Muscle layer of duodenum (tissue), 2 donors: ENCODE results near the gene SDK1.

Source experiments
- H3K27ac ChIP-seq: one replicate; pipeline ENCODE4 v1.7.0; 2013; ENCODE audit warnings: mild to moderate bottlenecking, low read length
- H3K27me3 ChIP-seq: one replicate; pipeline ENCODE4 v1.7.0; 2013; ENCODE audit warnings: low read depth, mild to moderate bottlenecking, control low read depth, low read length
- H3K36me3 ChIP-seq, 2 donors: one replicate each; pipeline ENCODE4 v1.7.0; 2013; ENCODE audit warnings: low read length in 2 of 2, control low read depth in 1 of 2, mild to moderate bottlenecking in 1 of 2; ENCODE audit not compliant: insufficient read depth in 2 of 2, control insufficient read depth in 1 of 2
- H3K4me1 ChIP-seq, 2 donors: one replicate each; pipeline ENCODE4 v1.7.0; 2013; ENCODE audit warnings: low read length in 2 of 2, mild to moderate bottlenecking in 2 of 2, control low read depth in 1 of 2, moderate library complexity in 1 of 2; ENCODE audit not compliant: insufficient read depth in 2 of 2, control insufficient read depth in 1 of 2
- H3K4me3 ChIP-seq, 2 donors: one replicate each; pipeline ENCODE4 v1.7.0; 2013; ENCODE audit warnings: low read length in 2 of 2, low read depth in 1 of 2, mild to moderate bottlenecking in 1 of 2
- H3K9me3 ChIP-seq, 2 donors: one replicate each; pipeline ENCODE4 v1.7.0; 2013; ENCODE audit warnings: low read length in 2 of 2, control low read depth in 1 of 2, mild to moderate bottlenecking in 1 of 2; ENCODE audit not compliant: control insufficient read depth in 1 of 2
- donor health status: healthy.

The SDK1 gene

DNA sequence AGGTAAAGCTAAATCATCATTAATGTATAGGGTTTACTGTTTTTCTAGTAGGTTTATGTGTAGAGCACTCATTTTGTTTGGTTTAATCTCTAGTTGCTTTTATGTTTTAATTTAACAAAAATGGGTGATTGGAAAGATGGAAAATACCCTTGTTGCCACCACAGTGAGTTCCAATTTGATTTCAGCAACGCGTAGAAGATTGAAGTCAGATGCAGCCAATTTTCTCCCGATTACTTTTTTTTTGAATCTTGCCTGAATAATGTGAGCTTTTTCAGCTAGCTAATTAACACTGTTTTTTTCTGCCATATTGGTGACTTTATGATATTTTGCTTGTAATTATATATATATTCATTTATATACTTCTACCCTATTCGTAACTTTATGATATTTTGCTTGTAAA is 293.8 kb downstream of the SDK1 start:
- H3K27me3 ChIP-seq, result no peaks in the 10 kb centered on the region
- H3K36me3 ChIP-seq, result no peaks in the 10 kb centered on the region
- H3K4me3 ChIP-seq, result no peak overlapping the region
- H3K9me3 ChIP-seq, result no peaks in the 10 kb centered on the region
- H3K27ac ChIP-seq, result no peak overlapping the region
- H3K4me1 ChIP-seq, result no peaks in the 10 kb centered on the region

DNA sequence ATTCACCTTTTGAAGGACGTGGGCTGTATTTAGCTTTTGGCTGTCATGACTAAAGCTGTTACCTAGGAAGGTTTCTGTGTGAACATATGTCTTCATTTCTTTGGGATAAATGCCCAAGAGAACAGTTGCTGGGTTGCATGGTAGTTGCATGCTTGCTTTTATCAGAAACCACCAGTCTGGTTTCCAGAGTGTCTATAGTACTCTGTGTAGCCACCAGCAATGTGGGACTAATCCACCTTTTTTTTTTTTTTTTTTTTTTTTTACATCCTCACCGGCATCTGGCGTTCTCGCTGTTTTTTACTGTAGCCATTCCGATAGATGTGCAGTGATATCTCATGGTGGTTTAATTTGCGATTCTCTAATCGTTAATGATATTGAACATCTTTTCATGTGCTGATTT is 297.8 kb downstream of the SDK1 start:
- Histone ChIP-seq H3K36me3 (no peaks in the 10 kb centered on the region), H3K4me3 (no peak overlapping the region), H3K27ac (no peak overlapping the region), H3K27me3 (no peaks in the 10 kb centered on the region), H3K4me1 (no peaks in the 10 kb centered on the region), H3K9me3 (no peaks in the 10 kb centered on the region)

DNA sequence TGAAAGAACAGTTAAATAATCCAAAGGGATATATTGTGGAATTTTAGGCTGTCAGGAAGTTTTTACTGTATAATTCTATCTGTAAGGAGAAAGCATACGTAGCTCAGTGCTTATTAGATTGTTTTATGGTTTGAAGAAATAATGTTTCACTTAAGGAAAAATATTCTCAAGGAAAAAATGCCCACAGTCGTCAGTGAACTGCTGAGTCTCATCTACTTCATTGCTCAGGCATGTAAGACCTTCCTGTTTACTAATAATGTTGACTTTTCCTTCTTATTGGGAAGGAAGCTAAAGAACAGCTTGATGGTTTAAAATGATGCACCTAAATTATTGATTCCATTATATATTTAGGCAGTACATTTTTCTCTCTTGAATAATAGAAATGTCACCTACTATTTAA is 304.2 kb downstream of the SDK1 start:
- Histone ChIP-seq H3K4me3 (no peak overlapping the region), H3K27ac (no peak overlapping the region), H3K9me3 (no peaks in the 10 kb centered on the region), H3K4me1 (no peaks in the 10 kb centered on the region), H3K36me3 (no peaks in the 10 kb centered on the region), H3K27me3 (no peaks in the 10 kb centered on the region)

DNA sequence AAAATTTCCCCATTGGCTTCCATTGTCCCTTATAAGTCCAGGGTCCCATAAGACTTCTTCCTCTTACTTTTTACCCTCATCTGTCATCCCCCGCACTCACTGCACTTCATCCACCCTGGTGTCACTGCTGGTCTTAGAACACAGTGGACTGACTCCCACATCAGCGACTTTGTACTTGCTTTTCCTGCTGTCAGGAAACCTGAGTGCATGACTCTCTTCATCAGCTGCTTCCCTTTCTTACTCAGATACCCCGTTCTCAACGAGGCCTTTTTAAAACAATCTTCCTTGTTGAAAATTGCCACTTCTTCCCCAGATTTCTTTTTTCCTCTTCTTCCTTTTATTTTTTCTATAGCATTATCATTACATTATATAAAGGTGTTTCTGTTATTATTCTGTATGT is 305.4 kb downstream of the SDK1 start:
- no peak overlapping the region for H3K27ac ChIP-seq
- H3K4me3 ChIP-seq, result no peak overlapping the region
- H3K27me3 ChIP-seq, result no peaks in the 10 kb centered on the region
- H3K9me3 ChIP-seq, result no peaks in the 10 kb centered on the region
- H3K4me1 ChIP-seq, result no peaks in the 10 kb centered on the region
- no peaks in the 10 kb centered on the region for H3K36me3 ChIP-seq

DNA sequence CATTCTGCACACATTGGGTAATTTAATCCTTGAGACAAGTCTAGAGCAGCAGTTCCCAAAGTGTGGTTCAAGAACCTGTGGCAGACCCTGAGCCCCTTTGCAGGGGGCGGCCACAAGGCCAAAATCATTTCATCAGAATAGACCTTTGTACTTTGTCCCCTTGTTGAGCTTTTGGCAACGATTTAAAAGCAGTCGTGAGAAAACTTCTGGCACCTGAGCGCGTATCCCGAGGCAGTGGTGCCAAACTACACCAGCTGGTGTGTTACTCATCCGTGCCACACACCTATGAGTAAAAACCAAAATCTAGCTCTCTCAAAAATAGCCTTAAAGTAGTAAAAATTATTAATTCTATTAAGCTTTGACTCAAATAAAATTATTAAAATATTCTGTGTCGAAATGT is 306.8 kb downstream of the SDK1 start:
- Histone ChIP-seq H3K9me3 (no peaks in the 10 kb centered on the region), H3K4me1 (no peaks in the 10 kb centered on the region), H3K27me3 (no peaks in the 10 kb centered on the region), H3K27ac (no peak overlapping the region), H3K4me3 (no peak overlapping the region), H3K36me3 (no peaks in the 10 kb centered on the region)

DNA sequence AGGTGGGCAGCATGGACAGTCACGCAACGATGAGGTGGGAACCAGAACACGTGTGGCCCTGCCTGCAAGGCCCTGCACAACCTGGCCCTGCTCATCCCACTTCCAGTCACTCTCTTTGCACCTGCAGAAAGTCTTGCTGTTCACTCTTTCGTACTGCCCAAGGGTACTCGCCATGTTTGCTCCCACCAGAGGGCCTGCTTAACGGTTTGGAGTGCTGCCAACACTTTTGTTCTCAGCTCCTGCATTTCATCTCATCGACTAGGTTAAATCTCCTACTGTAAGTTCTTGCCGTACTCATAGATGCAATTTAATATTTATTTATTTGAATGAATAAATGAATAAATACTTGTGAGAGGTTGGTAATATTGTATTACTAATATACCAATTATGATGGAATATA is 315.3 kb downstream of the SDK1 start:
- Histone ChIP-seq H3K27ac (no peak overlapping the region), H3K4me1 (no peaks in the 10 kb centered on the region), H3K4me3 (no peak overlapping the region), H3K36me3 (no peaks in the 10 kb centered on the region), H3K9me3 (peaks cover 0 to 2% of the 10 kb centered on the region in 2 donors), H3K27me3 (no peaks in the 10 kb centered on the region)

DNA sequence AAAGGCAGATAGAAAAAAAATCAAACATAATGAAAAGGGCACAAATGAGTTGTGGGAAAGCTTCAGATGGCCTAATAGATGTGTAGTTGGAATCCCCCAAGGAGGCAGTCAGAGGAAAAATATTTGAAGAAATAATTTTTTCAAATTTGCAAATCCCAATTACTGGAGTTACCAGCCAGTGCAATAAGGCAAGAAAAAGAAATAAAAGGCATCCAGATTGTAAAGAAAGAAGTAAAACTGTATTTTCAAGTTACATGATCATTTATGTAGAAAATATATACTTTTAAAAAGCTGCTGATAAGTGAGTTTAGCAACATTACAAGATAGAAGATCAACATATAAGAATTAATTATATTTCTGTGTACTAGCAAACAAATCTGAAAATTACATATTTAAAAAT is 329.0 kb downstream of the SDK1 start:
- no peaks in the 10 kb centered on the region for H3K27me3 ChIP-seq
- no peak overlapping the region for H3K27ac ChIP-seq
- H3K4me1 ChIP-seq, result no peaks in the 10 kb centered on the region

DNA sequence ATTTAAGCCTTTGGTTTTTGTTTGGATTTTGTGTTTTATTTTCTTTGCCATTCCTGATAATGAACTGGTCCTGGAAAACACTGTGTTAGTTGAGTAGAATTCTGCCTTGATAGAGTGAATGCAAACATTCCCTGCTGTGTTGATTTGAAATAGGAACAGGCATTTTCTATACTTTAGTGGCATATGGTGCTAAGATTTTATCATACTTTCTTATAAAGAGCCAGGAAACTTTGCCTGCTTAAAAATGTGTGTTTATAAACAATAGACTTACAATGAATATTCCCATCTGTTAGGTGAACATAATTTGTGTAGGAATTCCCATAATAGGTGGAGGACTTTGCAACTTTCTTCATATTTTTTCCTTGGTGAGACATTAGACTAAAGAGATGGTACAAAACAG is 333.3 kb downstream of the SDK1 start:
- H3K27me3 ChIP-seq, result no peaks in the 10 kb centered on the region
- no peaks in the 10 kb centered on the region for H3K4me1 ChIP-seq
- peaks cover 0 to 8% of the 10 kb centered on the region in 2 donors for H3K9me3 ChIP-seq
- H3K36me3 ChIP-seq, result no peaks in the 10 kb centered on the region
- H3K4me3 ChIP-seq, result no peak overlapping the region
- H3K27ac ChIP-seq, result no peak overlapping the region

More for the DNA sequence above, 329.0 kb downstream of the SDK1 start:
- H3K36me3 ChIP-seq, result no peaks in the 10 kb centered on the region
- H3K9me3 ChIP-seq, result peaks cover 0 to 8% of the 10 kb centered on the region in 2 donors
- H3K4me3 ChIP-seq, result no peak overlapping the region

DNA sequence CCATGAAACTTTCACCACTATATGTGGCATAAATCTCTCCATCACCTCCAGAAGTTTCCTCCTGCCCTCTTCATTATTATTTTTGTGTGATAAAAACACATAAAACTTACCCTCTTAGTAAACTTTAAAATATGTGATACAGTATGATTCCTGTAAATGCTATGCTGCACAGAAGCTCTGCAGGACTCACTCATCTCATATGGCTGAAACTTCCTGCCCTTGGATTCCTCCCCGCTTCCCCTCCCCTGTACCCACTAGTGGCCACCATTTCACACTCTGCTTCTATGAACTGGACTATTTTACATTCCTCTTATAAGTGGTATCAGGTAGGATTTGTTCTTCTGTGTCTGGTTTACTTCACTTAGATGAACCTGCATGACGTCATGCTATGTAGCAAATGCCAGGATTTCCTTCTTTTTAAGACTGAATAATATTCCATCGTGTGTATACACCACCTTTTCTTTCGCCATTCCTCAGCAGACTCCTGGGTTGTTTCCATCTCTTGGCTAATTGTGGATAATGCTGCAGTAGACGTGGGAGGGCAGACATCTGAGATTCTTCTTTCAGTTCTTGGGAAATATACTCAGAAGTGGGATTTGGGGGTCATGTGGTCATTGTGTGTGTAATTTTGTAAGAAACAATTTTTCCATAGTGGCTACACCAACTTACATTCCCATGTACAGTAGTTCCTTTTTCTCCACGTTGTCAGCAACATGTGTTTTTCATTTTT is 335.2 kb downstream of the SDK1 start:
- no peaks in the 10 kb centered on the region for H3K4me1 ChIP-seq
- H3K36me3 ChIP-seq, result no peaks in the 10 kb centered on the region
- no peak overlapping the region for H3K27ac ChIP-seq
- no peaks in the 10 kb centered on the region for H3K27me3 ChIP-seq
- no peak overlapping the region for H3K4me3 ChIP-seq
- H3K9me3 ChIP-seq, result no peaks in the 10 kb centered on the region

DNA sequence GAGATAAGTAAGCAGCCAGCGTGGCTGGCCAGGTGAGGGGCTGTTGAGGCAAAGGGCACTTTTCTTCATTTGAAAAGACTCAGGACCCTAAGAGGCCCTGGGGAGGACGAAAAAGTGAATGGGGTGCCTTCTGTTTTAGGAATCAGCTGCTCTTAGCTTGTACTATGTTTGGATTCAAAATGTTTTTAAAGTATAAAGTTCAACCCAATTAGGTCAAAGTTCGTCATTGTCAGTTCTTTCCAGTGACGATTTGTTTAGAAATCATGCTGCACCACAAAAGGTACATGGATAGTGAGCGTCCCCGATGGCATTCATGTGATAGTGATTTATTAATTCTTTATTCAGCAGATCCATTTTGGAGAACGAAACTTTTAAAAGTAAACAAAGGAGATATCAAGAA is 338.2 kb downstream of the SDK1 start:
- H3K4me3 ChIP-seq, result no peak overlapping the region
- no peak overlapping the region for H3K27ac ChIP-seq
- no peaks in the 10 kb centered on the region for H3K4me1 ChIP-seq
- no peaks in the 10 kb centered on the region for H3K27me3 ChIP-seq
- H3K36me3 ChIP-seq, result no peaks in the 10 kb centered on the region
- no peaks in the 10 kb centered on the region for H3K9me3 ChIP-seq

DNA sequence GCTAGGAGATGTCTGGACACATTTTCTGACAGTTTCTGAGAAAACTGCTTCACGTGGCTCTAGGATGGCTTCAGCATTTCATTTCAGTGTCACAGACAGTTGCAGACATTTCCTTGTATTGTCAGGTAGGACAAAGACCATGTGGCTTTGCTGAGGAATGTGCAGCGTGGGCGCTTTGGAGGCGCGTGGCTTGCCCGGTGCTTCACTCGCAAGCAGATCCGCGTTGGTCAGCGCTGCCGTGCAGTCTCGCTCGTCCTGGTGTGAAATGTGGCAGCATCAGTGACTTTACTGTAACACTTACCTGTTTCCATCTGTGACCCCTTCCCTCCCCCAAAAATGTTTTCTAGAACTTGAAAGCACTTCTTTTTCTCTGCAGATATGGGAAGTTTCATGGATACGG is 340.5 kb downstream of the SDK1 start:
- Histone ChIP-seq H3K9me3 (no peaks in the 10 kb centered on the region), H3K4me1 (no peaks in the 10 kb centered on the region), H3K27me3 (no peaks in the 10 kb centered on the region), H3K27ac (no peak overlapping the region), H3K36me3 (no peaks in the 10 kb centered on the region), H3K4me3 (no peak overlapping the region)

DNA sequence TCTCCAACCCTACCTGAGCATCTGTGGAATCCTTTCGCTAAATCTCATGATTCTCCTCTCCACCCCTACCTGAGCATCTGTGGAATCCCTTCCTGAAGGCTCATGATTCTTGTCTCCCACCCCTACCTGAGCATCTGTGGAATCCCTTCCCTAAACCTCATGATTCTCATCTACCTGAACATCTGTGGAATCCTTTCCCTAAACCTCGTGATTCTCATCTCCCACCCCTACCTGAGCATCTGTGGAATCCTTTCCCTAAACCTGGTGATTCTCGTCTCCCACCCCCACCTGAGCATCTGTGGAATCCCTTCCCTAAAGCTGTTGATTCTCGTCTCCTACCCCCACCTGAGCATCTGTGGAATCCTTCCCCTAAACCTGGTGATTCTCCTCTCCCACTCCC is 342.0 kb downstream of the SDK1 start:
- Histone ChIP-seq H3K27me3 (no peaks in the 10 kb centered on the region), H3K4me1 (no peaks in the 10 kb centered on the region), H3K9me3 (no peaks in the 10 kb centered on the region), H3K36me3 (no peaks in the 10 kb centered on the region), H3K27ac (no peak overlapping the region), H3K4me3 (no peak overlapping the region)
